GM12872 (cell line): ENCODE measurements around the gene MACROD2.

ENCODE experiments used
- CTCF ChIP-seq: IDR thresholded peaks from 3 replicates; pipeline ENCODE4 v1.5.1; 2011; ENCODE audit warnings: low read depth, mild to moderate bottlenecking, low read length, moderate library complexity; ENCODE audit not compliant: insufficient read depth

MACROD2 gene

GRCh38 chr20:14866841-14867514, 871.7 kb downstream of the MACROD2 start:
- no peak for TF ChIP-seq CTCF

DNA sequence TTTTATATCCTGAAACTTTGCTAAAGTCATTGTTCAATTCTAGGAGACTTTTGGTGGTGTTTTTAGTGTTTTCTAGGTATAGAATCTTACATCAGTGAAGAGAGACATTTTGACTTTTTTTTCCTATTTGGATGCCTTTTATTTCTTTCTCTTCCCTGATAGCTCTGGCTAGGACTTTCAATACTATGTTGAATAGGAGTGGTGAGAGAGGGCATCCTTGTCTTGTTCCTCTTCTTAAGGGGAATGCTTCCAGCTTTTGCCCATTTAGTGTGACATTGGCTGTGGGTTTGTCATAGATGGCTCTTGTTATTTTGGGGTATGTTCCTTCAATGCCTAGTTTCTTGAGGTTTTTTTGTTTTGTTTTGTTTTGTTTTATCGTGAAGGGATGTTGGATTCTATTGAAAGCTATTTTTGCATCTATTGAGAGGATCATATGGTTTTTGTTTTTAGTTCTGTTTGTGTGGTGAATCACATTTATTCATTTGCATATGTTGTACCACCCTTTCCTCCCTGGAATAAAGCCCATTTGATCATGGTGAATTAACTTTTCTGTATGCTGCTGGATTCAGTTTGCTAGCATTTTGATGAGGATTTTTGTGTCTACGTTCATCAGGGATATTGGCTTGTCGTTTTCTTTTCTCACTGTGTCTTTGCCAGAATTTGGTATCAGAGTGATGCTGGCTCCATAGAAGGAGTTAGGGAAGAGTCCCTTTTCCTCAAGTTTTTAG, 882.1 kb downstream of the MACROD2 start:
- no peak for TF ChIP-seq CTCF

DNA sequence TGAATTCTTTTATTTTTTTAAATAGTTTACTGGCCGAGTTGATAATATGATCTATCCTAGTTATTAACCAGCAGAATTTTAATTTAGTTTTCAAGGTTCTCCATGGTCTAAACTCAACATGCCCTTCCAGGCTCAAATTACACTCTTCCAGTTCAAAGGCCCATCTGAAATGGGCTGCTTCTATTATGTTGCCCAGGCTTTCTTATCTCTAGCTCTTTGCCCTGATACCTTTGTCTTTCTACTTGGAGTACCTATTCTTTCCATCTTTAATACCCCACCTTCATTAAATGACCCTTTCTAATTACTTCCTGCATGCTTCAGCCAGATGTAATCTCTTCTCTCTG, 883.3 kb downstream of the MACROD2 start:
- TF ChIP-seq CTCF, result no peak

DNA sequence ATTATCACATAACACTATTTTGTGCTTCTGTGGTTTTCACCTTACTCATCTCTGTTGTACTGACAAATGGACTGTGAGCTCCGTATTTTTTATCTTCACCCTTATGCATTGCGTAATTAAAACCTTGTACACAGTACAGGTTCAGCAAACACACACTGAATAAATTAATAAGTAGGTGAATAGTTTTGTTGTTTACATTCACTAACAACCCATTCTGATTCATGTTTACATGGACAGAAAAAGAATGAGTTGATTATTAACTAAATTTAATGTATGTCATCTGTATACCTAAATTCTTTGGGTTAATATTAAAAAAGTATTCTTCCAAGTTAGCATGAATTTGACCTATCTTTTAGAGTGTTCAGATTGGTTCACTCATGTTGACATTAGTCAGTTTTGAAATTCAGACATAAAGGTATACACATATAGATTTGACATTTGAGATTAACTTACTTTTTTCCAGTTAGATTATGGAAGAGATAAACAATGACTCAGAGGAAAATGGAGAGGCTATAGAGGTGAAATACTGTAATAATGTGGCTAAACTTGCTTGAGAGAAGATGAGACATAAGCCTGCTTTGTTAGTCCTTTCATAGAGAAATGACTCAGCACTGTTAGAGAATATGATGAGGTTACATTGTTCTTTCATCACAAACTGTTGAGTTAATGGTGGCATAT, 883.8 kb downstream of the MACROD2 start:
- no peak for TF ChIP-seq CTCF

DNA sequence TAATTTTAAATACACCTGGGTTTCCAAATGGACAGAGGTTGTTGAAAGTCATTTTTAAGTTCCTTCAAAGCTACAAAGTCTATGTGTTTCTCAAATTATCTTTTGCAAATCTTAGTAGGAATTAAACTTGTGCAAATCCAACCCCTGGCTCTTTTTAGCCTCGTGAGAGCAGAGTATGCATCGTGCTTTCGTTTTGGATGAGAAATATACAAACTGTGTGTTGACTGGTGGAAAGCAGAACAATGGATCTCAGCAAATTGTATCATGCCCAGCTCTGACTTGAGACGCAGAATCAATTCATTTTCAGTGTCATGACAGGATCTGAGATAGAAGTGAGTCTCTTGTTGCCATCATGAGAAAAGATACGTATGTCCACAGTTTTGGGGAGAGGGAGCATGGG, 884.5 kb downstream of the MACROD2 start:
- TF ChIP-seq CTCF, result no peak

DNA sequence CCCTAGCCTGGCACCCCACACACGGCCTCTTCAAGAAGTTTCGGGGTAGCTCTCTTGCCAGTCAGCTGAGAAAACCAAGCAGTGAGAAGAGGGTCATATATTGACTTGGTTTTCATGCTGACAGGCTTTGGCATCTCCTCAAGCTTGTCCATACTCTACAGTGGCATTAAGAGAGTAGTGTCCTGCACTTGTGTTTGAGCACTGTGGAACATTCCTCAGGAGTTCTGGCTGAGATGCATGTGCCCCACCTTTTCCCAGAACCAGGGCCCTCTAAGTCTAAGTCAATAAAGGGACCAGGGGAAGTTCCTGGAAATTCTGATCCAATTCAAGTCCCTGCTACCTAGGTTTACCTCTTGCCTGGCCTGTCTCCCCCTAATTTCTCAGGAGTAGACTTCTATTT, 886.2 kb downstream of the MACROD2 start:
- TF ChIP-seq CTCF, result no peak

DNA sequence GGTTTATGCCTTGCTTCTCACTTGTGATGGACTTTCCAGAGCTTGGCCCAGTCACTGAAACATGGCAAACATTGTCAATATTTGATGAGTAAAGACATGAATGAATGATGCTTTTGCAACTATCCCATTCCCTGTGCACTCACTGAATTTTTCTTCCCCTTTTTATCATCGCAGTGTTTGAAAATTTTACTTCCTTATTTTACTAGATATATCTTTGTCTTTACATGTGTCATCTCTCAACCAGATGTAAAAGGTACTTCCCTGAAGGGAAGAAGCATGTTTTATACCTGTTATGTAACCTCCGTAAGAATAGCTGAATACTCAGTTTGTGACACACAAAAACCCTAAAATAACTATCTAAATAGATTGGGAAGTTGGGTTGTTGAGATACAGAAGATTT, 886.8 kb downstream of the MACROD2 start:
- TF ChIP-seq CTCF, result no peak
